ENCODE results near the gene PSMC3.

PSMC3 gene

DNA sequence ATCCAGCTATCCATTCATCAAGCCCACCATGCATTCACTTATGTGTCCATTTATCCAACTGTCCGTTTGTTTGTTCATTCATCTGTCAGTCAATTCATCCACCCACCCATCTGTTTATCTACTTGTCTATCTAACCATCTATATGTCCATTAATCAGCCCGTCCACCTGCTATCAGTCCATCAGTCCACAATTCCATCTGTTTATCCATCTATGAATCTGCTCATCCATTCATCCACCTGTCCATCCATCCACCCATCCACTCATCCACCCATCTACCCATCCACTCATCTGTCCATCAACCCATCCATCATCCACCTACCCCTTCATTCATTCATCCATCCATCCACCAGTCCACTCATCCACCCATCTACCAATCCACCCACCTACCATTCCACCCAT, 46.9 kb downstream of the PSMC3 start:
- Histone ChIP-seq H3K27ac (no peak overlapping the region), H3K4me3 (IDR thresholded peaks at IDR 0.05; ENCODE audit: insufficient read depth, low read depth, low read length) (no peak overlapping the region), H3K36me3 (ENCODE audit: insufficient read depth) (no peaks in the 10 kb centered on the region), H4K20me1 (ENCODE audit: insufficient read depth) (no peaks in the 10 kb centered on the region), H3K4me2 (no peak overlapping the region), H3K79me2 (ENCODE audit: insufficient read depth, low read depth) (no peaks in the 10 kb centered on the region), H2AFZ (ENCODE audit: low read depth) (no peak overlapping the region), H3K9ac (no peak overlapping the region), H3K4me1 (ENCODE audit: low read depth, poor library complexity, severe bottlenecking) (no peaks in the 10 kb centered on the region), H3K27me3 (ENCODE audit: insufficient read depth, low read depth) (no peaks in the 10 kb centered on the region)
- TF ChIP-seq, protein P1, sequence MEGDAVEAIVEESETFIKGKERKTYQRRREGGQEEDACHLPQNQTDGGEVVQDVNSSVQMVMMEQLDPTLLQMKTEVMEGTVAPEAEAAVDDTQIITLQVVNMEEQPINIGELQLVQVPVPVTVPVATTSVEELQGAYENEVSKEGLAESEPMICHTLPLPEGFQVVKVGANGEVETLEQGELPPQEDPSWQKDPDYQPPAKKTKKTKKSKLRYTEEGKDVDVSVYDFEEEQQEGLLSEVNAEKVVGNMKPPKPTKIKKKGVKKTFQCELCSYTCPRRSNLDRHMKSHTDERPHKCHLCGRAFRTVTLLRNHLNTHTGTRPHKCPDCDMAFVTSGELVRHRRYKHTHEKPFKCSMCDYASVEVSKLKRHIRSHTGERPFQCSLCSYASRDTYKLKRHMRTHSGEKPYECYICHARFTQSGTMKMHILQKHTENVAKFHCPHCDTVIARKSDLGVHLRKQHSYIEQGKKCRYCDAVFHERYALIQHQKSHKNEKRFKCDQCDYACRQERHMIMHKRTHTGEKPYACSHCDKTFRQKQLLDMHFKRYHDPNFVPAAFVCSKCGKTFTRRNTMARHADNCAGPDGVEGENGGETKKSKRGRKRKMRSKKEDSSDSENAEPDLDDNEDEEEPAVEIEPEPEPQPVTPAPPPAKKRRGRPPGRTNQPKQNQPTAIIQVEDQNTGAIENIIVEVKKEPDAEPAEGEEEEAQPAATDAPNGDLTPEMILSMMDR (conservative IDR thresholded peaks at IDR 0.05; ENCODE audit: low read depth, low read length) = no peak

DNA sequence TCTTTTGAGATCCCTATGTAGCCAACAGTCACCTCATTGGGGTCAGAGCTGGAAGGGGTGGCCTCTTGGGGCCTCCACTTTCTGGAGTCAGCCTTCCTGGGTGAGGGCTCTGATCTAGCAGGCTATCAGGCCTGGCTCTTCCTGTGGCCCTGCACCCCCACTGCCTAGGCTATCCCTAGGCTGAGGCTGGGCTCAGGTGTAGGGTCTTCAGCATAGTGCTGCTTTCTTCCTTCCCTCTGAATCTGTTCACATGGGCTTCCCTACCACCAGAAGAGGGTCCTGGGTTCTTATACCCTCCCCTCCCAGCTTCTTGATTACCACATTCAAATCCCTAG, 47.4 kb downstream of the PSMC3 start:
- Histone ChIP-seq H3K27me3 (ENCODE audit: insufficient read depth, low read depth) (no peaks in the 10 kb centered on the region), H3K4me1 (ENCODE audit: low read depth, poor library complexity, severe bottlenecking) (peaks cover 4% of the 10 kb centered on the region), H2AFZ (ENCODE audit: low read depth) (no peak overlapping the region), H3K79me2 (ENCODE audit: insufficient read depth, low read depth) (no peaks in the 10 kb centered on the region), H3K36me3 (ENCODE audit: insufficient read depth) (no peaks in the 10 kb centered on the region), H3K9ac (no peak overlapping the region), H4K20me1 (ENCODE audit: insufficient read depth) (no peaks in the 10 kb centered on the region), H3K4me2 (no peak overlapping the region), H3K4me3 (IDR thresholded peaks at IDR 0.05; ENCODE audit: insufficient read depth, low read depth, low read length) (no peak overlapping the region), H3K27ac (no peak overlapping the region)
- TF ChIP-seq, protein P1 (conservative IDR thresholded peaks at IDR 0.05; ENCODE audit: low read depth, low read length) = no peak

DNA sequence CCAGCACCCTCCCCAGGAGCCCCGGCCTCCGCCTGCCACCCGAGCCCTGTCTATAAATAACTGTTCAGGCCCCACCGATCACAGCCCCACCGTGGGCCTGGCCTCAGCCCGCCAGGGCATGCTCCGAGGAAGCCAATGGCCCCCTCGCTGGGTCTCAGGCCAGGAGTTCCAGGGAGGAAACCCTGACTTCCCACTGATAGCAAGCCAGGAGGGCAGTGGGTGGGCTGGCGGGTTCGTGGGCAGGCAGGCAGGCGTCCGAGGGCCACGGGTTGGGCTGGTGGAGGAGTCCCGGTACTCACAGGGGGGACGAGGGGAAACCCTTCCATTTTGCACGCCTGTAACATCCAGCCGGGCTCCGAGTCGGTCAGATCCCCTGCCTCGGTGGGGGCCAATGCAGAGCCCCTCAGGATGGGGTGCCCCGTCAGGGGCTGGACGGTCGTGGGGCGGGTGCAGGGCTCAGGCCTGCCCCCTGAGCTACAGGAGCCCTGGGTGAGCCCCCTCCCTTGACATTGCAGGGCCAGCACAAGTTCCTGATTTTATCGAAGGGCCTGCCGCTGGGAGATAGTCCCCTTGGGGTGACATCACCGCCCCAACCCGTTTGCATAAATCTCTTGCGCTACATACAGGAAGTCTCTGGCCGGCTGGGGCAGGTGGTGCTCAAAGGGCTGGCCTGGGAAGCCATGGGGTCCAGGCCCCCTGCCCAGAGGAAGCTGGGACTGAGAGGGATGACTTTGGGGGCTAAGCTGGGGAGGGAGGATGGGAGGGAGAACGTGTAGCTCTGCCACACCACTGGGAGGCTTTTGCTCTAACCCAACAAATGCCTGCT, 48.0 kb downstream of the PSMC3 start, which contains the start of gene SPI1:
TSS of gene SPI1 (minus strand) at position 538 of the 826 bp plus-strand sequence. CDS start at position 344, 194 bp downstream.
- Histone ChIP-seq H3K79me2 (ENCODE audit: insufficient read depth, low read depth) (no peaks in the 10 kb centered on the region), H3K27ac (no peak within 1 kb of the TSS), H3K27me3 (ENCODE audit: insufficient read depth, low read depth) (no peaks in the 10 kb centered on the region), H2AFZ (ENCODE audit: low read depth) (no peak within 1 kb of the TSS), H3K4me1 (ENCODE audit: low read depth, poor library complexity, severe bottlenecking) (peaks cover 4% of the 10 kb centered on the region), H3K9ac (no peak within 1 kb of the TSS), H4K20me1 (ENCODE audit: insufficient read depth) (no peaks in the 10 kb centered on the region), H3K4me3 (IDR thresholded peaks at IDR 0.05; ENCODE audit: insufficient read depth, low read depth, low read length) (no peak within 1 kb of the TSS), H3K36me3 (ENCODE audit: insufficient read depth) (no peaks in the 10 kb centered on the region), H3K4me2 (no peak within 1 kb of the TSS)
- TF ChIP-seq, protein P1 (conservative IDR thresholded peaks at IDR 0.05; ENCODE audit: low read depth, low read length) = no peak

DNA sequence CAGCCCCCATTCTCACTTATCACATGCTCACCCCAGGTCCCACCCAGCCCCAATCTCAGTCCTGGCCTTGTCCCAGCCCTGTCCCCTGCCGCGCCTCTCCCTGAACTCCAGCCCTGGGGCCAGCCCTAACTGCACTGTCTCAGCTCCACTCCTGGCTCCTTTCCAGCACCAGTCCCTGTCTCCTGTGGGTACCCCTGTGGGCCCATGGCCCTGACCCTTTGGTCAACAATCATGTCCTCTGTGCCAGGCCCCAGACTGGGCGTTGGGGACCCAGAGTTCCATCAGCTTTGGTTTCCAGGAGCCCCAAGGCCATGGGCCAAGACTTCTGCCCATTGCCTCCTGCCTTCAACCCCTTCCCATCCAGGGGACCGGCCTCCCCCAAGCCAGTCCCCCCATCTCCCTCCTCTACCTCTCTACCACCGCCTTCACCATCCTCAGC, 48.6 kb downstream of the PSMC3 start:
- Histone ChIP-seq H3K4me2 (no peak overlapping the region), H3K9ac (no peak overlapping the region), H3K27me3 (ENCODE audit: insufficient read depth, low read depth) (no peaks in the 10 kb centered on the region), H3K4me1 (ENCODE audit: low read depth, poor library complexity, severe bottlenecking) (peaks cover 4% of the 10 kb centered on the region), H3K27ac (no peak overlapping the region), H3K36me3 (ENCODE audit: insufficient read depth) (no peaks in the 10 kb centered on the region), H3K4me3 (IDR thresholded peaks at IDR 0.05; ENCODE audit: insufficient read depth, low read depth, low read length) (no peak overlapping the region), H3K79me2 (ENCODE audit: insufficient read depth, low read depth) (no peaks in the 10 kb centered on the region), H4K20me1 (ENCODE audit: insufficient read depth) (no peaks in the 10 kb centered on the region), H2AFZ (ENCODE audit: low read depth) (no peak overlapping the region)
- TF ChIP-seq, protein P1 (conservative IDR thresholded peaks at IDR 0.05; ENCODE audit: low read depth, low read length) = no peak

Data from KMS-11 (cell line).